Activated CD8-positive, alpha-beta memory T cell treated with anti-CD3 and anti-CD28 coated beads for 1 hour (primary cell): Measurements from ENCODE around the gene CELF4.

Experiments used
- DNase-seq, 2 donors: peaks; one replicate each; pipeline ENCODE4 v3.0.0-alpha.2; 2020; ENCODE audit warnings: low read depth in 1 of 2; ENCODE audit errors: extremely low read depth in 1 of 2

The CELF4 gene

DNA sequence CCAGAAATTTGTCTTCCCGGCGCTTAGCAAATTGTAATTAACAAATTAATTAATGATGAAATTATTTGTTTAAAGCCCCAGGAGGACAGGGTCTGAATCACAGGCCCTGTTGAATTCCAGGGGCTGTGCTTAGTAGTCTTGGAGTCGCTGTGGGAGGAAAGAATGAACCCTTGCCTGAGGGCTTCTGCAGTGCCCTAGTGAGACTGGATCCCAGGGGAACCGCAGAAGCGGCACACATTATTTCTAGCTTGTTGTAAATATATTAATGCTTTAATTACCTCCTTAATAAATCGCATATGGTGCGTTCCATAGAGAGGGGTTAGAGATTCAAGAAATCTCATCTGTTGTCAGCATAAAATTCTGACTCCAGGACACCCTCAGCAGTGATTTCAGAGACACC is 235.4 kb downstream of the CELF4 start:
- DNase-seq: no peak

- no peak for DNase-seq
Observed at GRCh38 chr18:37328946-37329719, 236.5 kb downstream of the CELF4 start.

- DNase-seq: no peak
Observed at GRCh38 chr18:37327063-37327577, 238.5 kb downstream of the CELF4 start.

- no peak for DNase-seq
Observed at GRCh38 chr18:37322492-37323035, 243.0 kb downstream of the CELF4 start.

DNA sequence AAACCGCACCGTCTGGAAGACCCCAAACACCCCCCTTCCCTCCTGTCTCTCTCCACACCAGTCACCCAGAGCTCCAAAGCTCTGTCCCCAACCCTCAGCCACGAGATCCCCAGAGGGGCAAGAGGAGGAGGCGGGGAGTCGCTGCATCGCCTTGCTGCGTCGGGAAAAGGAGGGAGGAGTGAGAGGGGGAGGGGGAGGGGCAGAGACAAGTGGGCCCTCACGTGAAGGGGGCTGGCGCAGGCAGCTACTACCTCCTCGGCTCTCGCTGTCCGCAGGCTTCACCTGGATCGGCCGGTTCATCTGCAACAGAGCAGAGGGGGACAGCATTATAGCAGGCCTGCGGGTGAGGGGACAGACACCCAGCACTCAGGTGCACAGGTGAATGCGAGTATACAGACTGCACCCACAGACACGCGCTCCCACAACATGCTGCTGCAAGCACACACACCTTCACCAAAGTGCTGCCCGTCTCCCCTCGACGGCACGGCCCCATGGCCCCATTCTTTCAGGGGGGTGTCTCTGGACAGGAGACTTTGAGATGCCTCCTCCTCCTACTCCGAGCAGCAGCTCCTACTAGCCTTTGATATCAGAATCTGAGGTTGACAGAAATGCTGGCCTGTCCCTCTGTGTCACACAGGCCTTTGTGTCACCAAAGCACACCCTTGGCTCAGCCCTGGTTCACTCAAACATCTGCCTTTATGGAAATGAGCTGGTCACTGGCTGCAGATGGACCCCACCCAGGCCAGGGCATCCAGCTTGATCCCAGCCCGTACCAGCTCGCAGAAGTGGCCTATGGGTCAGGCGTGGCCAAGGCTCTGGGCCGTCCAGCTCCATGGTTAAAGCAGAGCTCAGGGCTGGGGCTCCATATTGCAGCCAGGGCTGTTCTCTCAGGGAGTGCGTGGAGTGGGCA is 243.8 kb downstream of the CELF4 start:
- no peak for DNase-seq

- DNase-seq: no peak
Observed at GRCh38 chr18:37320317-37320716, 245.3 kb downstream of the CELF4 start.

- DNase-seq: no peak
Observed at GRCh38 chr18:37318360-37319355, 246.9 kb downstream of the CELF4 start.

DNA sequence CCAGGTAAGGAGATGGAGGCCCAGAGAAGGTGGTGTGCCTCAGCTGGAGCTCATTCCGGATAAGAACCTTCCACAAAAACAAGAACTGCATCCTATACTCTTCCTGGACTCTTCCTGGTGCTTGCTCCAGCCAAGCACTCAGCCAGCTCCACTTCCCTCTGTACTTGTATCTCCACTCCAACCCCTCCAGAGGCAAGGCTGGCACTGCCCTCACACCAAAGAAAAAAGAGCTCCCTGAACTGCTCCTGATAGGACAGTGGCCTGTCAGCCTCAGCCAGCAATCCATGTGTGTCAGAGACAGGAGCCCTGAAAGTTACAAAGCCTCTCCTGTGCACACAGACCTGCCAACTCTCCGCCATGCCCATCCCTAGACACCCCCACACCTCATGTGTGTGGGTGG is 248.1 kb downstream of the CELF4 start:
- DNase-seq: no peak

DNA sequence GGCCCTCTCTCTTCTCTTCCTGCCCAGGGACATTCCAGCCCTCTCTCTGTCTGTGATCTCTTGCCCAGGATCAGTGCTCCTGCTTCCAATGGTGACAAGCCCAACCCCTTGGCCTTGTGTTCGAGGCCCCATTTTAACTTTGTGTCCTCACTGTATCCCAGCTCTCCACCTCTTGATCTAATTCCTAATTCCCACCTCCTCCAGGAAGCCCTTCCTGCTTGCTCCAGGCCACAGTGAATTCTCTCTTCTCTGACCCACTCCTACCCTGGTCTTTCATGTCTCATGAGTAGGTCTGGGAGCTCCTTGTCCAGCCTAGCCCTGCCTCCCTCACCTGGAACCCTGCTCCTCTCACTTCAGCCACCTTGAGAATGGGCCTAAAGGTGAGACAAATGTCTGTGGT is 249.1 kb downstream of the CELF4 start:
- no peak for DNase-seq

- DNase-seq: no peak
Observed at GRCh38 chr18:37315935-37316334, 249.7 kb downstream of the CELF4 start.

DNA sequence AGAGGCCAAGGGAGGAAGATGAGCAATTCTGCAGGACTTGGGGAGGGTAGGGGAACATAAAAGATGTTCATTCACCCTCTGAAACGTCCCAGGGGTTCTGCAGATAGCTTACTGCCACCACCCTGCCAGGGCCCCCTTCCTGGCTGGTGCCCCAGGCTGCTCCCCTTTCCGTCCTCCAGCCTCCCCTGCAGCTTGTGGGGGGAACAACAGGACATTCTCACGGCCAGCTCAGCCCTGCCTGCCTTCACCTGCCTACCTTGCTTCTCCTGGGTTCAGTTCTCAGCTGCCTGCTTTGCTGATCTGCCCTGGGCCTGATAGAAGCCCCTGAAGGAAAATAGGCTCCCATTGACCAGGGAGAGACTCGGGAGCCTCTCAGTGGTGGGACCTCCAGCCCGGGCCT is 251.1 kb downstream of the CELF4 start:
- no peak for DNase-seq

GRCh38 chr18:37313624-37314023 is 252.0 kb downstream of the CELF4 start:
- DNase-seq: no peak

DNA sequence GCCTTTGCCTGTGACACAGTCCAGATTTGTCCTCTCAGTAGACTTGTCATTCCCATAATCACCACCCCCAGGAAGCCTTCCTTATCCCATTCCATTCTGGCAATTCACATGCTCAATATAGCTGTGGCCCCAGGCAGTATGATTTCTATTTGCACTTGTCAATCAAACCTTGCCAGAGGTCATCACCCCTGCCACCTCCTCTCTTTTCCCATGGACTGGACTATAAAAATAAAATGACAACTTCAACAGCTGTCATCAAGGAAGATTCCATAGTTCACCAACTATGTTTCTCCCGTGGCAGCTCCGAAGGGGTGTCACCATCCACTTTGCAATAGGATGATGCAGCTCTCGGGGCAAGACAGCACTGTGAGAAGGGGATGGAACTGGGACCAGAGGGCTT is 255.7 kb downstream of the CELF4 start:
- no peak for DNase-seq

DNA sequence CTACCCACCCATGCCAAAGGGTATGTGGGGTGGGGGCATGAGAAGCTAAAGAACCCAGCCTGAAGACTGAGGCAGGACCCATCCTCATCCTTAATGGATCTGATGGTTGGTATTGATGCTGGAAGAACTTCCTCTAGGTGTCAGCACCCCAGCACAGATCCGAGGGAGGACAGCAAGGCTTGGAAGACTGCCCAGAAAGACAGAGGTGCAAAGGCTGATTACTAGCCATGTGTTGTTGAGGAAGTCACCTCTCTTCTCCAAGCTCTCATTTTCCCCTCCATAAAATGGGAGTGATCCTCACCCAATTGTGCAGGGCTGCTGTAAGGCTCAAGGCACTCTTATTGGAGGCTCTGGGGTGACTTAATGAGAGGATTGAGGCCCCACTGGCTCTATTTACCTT is 256.5 kb downstream of the CELF4 start:
- DNase-seq: no peak

DNA sequence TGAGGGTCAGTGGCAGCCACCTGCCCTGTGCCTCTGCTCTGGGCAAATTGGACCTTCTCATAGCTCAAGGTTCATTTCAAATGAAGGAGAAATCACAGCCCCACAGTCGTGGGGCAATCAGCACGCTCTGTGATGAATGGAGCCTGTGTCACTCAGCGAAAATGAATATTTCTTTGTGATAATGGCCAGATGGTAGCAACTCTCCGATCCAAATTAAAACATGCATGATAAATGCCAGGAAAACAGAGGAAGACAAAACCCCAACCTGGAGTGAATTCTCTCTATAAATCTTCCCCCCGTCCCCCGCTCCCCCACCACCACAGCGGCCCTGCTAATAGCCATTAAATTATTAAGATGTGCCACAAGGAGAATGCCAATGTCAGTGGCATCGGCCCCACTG is 258.4 kb downstream of the CELF4 start:
- DNase-seq: no peak

DNA sequence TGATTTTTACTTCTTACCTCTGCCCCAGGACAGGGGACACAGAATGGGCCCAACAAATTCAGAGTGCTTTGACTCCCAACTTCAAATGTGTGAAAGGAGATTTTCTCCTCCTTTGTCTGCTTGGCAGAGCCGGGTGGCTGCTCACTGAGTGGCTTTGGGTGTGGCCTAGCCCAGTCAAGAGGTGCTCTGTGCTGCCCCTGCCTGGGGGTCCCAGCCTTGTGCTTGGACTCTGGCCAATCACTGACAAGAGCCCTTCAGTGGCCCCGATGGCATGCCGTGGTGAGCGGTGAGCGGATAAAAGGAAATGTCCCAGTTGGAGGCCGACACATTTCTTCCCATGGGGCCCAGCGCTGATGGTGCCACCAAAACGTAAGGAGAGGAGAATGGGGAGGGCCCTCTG is 259.2 kb downstream of the CELF4 start:
- no peak for DNase-seq

DNA sequence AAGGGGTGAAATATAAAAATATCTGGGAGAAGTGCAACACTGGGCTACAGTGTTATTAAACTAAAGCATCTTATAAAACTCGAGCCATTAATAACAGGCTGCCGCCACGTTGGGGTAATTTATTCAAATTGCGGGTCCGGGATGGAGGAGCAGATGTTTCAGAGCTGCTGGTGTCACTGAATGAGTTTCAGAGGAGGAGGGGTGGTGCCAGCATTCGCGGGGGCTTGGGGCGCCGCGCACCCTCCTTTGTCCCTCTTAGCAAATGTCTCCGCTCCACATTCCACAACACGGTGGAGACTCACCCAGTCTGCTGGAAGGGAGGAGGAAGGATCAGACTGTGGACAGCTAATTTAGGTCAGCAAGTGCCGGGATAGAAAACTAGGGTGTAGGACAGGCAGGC is 260.5 kb downstream of the CELF4 start:
- no peak for DNase-seq

DNA sequence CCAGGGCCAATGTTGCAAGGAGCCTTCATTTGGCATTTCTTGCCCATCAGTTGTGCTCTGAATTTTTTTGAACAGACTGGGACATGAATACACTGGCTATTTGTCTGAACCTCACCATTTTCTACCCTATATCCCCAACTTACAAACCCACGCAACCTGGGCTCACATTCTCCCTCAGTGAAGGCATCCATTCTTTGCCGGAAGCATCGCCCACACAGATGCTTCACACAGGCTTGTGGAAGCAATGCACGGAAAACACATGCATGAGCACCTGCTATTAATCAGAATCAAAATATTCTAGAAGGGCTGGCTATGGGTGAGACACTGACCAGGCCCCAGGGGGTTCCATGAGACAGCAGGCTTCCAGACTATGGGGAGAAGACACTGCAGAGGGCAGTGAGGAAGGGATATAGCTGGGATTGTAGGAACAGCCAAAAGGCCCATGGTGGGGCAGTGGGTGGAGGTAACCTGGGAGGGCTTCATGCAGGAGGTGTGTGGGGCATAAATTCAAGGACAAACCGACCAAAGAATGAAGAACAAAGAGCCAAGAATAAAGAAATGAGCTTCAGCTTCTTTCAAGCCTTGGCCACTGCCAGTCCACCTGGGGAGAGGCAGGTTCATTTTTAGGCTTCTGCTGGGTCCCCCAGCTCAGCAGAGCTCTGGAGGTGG is 261.5 kb downstream of the CELF4 start:
- no peak for DNase-seq

GRCh38 chr18:37303009-37303408 is 262.6 kb downstream of the CELF4 start:
- DNase-seq: no peak

DNA sequence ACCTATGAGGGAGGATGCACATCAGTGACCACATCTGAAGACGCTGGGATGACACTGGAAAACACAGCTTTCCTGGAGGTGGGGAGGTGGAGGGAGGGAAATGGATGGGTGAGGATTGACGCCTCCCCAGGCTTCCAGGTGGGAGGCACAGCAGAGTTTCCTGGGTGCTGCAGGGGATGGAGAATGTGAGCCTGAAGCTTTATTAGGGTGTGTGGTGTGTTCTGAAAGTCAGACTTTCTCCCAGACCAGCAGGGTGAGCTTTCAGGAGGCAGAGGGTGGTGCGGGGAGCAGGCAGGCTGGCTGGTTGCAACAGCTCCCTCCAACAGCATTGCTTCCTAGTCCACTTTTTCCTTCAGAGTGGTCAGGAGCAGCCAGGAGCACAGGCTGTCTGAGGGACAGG is 263.1 kb downstream of the CELF4 start:
- no peak for DNase-seq
